8988T (cell line): Measurements from ENCODE around the gene SCMH1.
"Not testable (repeated sequence)": the region's sequence is repeated elsewhere in the genome, so short reads cannot be mapped to it uniquely, and the experiment has no call there.

Experiments
- DNase-seq: peaks from one replicate; pipeline ENCODE4 v3.0.0; 2011

SCMH1 gene

GRCh38 chr1:41241749-41242341, at the start of gene SCMH1:
Gene SCMH1 (minus strand): TSS chr1:41242306. CDS start chr1:41186133, 56,173 bp downstream.
- DNase-seq: peak; percentile 52

DNA sequence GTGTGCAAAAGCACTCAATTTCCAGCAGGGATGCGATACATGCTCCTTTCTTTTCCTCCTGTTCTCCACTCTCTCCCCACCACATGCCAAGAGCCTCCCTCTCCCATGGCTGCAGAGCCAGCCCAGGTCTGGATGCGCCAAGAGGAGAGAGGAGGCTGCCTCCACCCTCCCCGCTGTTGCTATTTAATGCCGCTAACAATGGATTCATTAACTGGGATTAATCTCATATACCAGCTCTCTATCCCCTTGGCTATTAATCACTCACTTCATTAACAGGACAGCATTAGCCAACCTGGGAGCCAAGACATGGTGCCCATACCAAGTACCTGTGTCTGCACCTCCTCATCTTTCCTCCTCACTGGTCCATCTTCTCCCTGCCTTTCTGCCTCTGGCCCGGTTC, 49.1 kb upstream of the SCMH1 start:
- DNase-seq: no peak

- DNase-seq: no peak
Observed at GRCh38 chr1:41289196-41289595, 47.1 kb upstream of the SCMH1 start.

- no peak for DNase-seq
Observed at GRCh38 chr1:41286992-41287391, 44.9 kb upstream of the SCMH1 start.

GRCh38 chr1:41286486-41286885, 44.4 kb upstream of the SCMH1 start:
- DNase-seq: no peak

- no peak for DNase-seq
Observed at GRCh38 chr1:41285818-41286217, 43.7 kb upstream of the SCMH1 start.

- DNase-seq: no peak
Observed at GRCh38 chr1:41284121-41284520, 42.0 kb upstream of the SCMH1 start.

DNA sequence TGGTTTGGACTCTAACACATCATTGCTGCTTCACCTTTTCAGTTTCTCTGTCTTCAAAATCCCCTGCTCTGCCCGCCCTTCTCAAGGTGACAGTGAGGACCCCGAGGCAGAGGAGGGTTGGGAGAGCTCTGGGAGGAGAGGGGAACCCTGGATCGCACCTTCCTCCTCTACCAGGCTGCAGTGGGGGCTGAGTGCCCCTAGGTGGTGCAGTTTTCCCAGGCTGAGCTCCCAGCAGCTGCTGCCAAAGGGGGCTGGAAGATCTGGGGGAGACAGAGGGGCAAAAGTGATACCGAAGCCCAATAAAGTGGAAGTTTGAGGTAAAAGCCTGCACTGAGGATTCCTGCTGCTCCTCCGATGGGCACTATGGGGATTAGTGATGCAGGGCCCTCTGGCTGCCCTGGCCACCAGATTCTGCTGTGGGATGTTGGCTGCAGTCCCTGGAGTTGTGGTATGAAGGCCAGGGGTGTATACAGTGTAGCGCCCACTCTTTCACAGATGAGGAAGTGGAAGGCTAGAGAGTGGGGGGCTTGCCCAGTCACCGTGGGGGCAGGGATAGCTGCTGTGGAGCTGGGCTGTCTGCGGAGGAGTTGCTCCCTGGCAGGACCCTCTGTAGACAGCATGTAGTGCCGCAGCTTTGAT, 40.7 kb upstream of the SCMH1 start:
- DNase-seq: no peak

DNA sequence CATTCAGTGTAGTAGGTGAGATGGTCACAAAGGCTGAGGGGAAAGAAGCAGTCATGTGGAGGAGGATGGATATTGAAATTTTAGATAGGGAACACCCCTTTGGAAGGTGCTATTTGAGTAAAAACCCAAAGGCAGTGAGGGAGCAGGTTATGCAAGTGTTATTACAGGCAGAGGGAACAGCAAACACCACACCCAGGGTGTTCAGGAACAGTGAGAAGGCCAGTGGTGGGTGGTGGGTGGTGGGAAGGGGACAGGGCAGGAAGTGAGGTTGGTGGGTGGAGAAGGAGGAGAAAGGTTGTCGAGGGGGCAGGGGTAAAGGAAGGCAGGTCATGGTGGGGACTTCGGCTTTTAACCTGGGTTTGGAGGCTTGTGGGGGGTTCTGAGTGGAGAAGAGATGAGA, 39.2 kb upstream of the SCMH1 start:
- DNase-seq: no peak

DNA sequence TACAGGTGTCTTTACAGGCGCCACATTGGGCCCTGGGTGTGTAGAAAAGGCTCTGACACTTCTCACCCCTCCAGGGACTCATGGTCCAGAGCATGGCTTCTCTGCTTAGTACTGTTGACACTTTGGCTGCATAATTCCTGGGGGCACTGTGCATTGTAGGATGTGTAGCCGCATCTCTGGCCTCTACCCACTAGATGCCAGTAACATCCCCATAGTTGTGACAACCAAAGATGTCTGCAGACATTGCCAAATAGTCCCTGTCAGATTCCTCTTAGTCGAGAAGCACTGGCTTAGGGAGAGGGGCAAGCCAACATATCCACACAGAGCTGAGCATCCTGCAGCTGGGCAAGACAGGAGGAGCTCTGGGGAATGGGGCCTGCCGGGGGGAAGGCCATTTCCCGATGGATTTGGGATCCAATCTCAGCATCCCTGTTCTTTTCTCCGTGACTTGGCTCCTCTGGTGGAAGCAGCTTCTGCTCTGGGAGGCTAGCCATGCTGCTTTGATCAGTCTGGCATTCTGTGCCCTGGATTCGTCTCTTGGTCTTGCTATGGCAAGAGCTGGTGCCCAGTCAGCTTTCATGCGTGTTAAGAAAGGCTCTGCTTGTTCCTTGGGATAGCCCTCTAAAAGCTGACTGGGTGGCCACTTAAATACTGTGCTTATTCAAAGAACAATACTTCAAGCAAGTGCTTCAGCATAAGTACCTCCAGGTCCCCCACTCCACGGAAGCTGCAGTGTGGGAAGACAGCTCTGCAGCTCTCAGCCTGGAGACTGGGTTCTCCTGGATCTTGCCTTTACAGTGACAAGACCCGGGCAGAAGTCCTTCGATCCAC, 38.3 kb upstream of the SCMH1 start:
- no peak for DNase-seq

DNA sequence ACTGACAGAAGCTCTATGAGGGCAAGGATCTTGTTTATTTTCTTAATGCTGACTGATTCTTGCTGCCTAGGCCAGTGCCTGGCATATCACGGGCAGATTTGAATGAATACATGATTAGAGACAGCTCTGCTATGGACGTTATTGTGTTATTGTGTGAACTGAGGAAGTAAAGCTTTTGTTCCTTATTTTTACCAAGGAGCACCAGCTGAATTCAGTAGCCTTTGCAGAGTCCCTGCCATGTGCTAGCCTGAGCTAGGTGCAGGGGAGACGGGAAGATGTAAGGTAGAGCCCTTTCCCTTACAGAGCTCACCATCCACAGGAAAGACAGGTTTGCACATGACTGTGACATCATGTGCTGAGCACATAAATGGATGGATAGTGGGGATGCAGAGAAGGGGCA, 36.0 kb upstream of the SCMH1 start:
- DNase-seq: no peak

- DNase-seq: no peak
Observed at GRCh38 chr1:41277371-41277975, 35.4 kb upstream of the SCMH1 start.

GRCh38 chr1:41275831-41276230, 33.7 kb upstream of the SCMH1 start:
- no peak for DNase-seq

DNA sequence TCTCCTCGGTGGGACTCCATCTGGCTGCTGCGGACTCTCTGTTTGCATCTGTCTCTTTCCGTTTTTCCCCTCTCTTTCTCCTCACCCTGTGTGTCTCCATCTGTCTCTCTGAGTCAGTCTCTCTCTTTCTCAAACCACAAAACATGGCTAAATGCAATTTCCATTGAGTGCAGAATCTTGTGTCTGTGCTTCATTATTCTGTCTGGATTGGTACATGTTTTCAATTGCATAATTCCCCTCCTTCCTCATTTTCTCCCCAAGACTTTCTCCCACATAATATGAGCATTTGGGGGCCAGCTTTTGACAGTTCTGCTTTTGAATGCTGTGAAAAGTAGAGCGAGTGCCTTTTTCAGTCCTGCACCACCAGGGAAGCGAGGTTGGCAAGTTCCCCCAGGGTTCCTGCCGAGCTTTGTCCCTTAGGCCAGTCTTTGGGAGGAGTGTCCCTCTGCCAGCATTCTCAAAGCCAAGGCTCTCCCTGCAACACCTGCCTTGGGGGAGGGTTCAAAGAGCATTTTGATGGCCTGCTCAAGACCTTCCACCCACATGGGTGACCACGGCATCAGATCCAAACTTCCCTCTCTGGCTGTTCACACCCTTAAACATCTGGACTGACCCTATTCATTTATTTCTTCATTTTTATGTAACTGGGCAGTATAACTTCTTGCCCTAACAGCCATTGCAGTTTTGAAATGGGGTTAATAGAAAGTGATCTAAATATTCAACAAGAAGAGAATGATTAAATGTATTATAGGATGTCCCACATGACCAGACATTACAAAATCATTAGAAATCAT, 32.8 kb upstream of the SCMH1 start:
- no peak for DNase-seq

- no peak for DNase-seq
Observed at GRCh38 chr1:41272601-41273000, 30.5 kb upstream of the SCMH1 start.

DNA sequence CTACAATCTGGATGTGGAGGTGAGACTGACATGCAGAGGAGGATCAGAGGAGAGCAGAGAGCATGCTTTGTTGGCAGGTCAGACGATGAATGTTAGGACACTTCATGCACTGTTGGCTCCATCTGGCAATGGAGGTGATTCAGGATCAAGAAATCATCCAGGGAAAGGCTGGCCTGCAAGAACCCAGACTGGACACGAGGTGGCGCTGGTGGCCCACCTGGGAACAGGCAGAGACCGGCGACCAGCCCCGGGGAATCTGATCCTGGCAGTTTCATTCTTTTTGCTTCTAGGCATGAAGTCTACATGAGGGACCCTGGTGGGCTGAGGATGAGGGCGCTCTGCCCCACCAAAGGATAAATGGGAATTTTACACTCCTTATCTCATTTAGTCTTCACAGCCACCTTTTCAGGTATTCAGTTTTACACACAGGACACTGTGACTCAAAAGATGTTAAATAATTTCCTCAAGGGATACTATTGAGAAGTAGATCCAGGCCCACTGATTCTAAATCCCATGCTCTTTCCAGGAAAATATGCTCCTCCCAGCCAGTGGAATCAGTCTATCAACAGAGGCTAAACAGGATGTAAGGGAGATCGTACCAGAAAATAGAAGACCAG, 26.2 kb upstream of the SCMH1 start:
- peak; percentile 46 for DNase-seq

DNA sequence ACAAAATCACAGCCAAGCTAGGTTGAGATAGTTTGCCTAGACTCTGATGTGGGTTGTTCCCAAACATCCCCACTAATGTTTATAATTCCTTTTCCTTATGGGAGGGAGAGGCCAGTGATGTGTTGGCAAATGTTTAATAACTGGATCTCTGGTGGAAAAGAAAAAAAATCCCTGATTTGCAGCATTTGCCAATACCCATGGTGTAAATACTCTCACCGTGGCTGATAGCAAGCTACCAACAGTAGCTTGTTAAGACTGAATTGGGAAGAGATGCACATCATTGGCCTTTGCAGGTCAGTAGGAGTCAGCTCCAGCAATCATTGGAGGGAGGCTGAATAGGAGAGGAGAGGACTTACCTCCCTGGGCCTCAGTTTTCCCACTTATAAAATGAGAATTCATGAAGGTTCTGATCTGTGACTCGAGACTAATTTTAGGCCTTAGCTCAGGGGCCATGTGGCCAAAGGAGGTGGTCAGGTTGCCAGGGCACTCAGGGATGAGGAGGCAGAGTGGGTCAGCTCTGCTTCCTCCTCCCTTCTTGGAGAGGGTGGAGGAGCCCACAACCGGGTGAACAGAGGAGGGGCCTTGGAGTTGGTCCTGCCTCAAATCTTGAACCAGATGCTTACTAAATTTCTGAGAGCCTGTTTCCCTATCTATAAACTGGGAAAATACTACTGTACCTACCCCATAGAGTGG, 20.0 kb upstream of the SCMH1 start:
- no peak for DNase-seq

DNA sequence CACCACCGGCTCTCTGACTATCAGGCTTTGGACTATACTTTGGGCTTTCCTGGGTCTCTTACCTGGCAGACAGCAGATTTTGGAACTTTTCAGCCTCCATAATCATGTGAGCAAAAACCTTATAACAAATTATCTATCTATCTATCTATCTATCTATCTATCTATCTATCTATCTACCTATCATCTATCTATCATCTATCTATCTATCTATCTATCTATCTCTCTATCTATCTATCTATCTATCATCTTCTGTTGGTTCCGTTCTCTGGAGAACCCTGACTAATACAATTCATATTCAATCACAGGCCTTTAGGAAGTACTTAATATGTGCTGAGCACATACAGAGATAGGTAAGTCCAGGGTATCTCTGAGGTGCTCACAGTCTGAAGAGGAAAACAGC, 18.7 kb upstream of the SCMH1 start:
- no peak for DNase-seq

DNA sequence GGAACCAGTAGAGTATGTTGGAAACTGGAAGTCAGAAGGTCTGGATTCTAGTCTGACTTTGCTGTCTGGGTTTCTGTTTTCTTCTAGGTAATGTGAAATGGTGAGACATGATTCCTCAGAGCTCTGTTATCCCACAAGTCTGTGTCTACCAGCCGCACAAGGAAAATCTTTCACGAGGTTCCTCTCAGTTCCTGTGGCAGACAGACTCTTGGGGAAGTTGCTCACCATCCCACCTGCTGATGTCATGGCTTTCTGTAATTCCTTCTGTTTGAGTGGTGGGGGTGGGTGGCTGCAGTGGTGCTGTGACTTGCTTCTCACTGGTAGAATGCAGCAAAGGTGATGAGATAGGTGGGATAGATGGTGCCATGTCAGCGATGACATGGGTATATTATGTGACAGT, 17.1 kb upstream of the SCMH1 start:
- no peak for DNase-seq

- no peak for DNase-seq
Observed at GRCh38 chr1:41255978-41256377, 13.9 kb upstream of the SCMH1 start.

GRCh38 chr1:41251120-41251519, 9.0 kb upstream of the SCMH1 start:
- DNase-seq: not testable (repeated sequence)

DNA sequence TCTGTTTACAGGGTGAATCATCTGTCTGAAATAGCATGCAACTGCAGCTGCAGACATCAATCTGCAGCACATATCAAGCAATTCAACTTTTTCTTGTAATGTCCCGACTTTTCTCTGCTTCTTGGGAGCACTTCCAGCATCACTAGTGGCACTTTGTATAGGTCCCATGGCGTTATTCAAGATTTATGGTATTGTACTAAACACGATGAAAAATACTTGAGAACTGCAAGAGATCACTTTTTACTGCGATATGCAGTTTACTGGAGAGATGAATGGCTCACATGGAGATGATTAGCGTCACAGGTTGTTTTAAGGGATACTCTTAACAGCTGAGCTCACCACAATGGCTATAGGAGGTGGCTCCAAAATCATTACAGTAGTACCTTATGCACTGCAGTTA, 7.2 kb upstream of the SCMH1 start:
- no peak for DNase-seq
